Retinal pigment epithelial cell (primary cell): ENCODE data around the gene MRPS25.
A peak's percentile ranks its signal among the peaks of the same experiment; 100 is the strongest.

Experiments used
- DNase-seq: peaks from one replicate; pipeline ENCODE4 v3.0.0-alpha.2; 2010; ENCODE audit warnings: low read depth
- H3K4me3 ChIP-seq: 2 replicates; pipeline ENCODE4 v1.5.1; 2011; ENCODE audit warnings: mild to moderate bottlenecking, low read length, control low read depth, moderate library complexity
- TF ChIP-seq, protein P1 (sequence below): conservative IDR thresholded peaks from 2 replicates; pipeline ENCODE4 v1.5.1; 2011; ENCODE audit warnings: low read depth, low read length, control low read depth, inconsistent platforms

The MRPS25 gene

DNA sequence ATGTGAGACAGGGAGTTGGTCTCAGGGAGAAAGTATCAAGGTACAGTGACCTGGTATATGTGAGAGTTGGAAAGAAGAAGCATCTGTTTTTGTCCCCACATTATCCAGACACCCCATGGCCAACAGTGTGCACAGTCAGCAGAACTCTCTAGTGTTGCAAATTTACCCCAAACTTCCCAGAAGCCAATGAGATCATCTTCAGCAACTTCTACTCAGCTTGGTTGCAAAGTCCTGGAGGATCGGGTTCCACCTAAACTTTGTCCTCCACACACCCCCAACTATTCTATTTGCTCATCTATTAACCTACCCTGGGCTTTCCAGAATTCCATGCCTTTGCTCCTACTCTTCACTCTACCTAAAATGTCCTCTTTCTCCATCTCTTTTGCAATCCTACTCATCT is 18.1 kb upstream of the MRPS25 start:
- DNase-seq = no peak
- TF ChIP-seq, protein P1, sequence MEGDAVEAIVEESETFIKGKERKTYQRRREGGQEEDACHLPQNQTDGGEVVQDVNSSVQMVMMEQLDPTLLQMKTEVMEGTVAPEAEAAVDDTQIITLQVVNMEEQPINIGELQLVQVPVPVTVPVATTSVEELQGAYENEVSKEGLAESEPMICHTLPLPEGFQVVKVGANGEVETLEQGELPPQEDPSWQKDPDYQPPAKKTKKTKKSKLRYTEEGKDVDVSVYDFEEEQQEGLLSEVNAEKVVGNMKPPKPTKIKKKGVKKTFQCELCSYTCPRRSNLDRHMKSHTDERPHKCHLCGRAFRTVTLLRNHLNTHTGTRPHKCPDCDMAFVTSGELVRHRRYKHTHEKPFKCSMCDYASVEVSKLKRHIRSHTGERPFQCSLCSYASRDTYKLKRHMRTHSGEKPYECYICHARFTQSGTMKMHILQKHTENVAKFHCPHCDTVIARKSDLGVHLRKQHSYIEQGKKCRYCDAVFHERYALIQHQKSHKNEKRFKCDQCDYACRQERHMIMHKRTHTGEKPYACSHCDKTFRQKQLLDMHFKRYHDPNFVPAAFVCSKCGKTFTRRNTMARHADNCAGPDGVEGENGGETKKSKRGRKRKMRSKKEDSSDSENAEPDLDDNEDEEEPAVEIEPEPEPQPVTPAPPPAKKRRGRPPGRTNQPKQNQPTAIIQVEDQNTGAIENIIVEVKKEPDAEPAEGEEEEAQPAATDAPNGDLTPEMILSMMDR = no peak
- no peak overlapping the region for H3K4me3 ChIP-seq

DNA sequence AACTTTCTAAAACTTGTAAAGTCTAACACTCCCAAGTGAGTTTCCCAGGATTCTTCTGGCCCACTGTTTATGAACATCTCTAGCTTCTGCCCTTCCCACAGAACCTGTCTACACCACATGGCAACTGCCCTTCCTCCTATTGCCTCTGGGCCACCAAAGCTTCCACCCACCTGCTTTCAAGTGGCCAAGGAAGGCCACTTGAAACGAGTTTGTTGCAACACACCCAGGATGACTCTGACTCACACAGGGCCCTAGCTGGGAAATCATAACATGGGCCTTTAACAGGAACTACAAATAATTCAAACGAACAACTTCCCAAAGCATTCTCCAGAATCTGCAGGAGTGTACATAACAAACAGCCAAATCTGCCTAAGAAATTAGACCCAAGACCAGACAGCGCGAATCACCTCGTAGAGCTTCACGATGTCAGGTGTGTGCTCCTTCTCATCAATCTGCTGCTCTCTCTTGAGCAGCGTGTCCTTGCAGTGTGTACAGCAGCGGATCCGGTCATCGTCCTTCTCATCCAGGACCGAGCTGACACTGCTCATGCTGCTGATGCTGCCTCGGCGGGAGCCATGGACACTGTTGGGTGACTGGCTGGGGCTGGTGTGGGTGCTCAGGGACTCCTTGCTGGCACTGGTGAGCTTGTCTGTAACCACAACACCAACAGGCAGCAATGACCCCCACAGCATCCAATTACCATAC is 17.0 kb upstream of the MRPS25 start:
- TF ChIP-seq, protein P1 = no peak
- no peak for DNase-seq

DNA sequence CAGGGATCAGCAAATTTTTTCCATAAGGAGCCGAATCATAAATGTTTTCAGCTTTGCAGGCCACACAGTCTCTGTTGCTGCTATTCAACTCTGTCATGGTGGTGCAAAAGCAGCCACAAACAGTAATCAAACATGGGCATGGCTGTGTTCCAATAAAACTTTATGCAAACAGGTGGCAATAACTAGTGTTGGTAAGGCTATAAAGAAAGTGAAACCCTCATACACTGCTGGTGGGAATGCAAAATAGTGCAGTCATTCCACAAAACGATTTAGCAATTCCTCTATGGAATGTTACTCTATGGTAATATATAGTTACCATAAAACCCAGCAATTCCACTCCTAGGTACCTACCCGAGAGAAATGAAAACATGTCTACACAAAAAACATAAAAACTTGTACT is 14.0 kb upstream of the MRPS25 start:
- TF ChIP-seq, protein P1 = no peak
- DNase-seq = no peak

More for the DNA sequence above, 17.0 kb upstream of the MRPS25 start:
- no peak overlapping the region for H3K4me3 ChIP-seq

DNA sequence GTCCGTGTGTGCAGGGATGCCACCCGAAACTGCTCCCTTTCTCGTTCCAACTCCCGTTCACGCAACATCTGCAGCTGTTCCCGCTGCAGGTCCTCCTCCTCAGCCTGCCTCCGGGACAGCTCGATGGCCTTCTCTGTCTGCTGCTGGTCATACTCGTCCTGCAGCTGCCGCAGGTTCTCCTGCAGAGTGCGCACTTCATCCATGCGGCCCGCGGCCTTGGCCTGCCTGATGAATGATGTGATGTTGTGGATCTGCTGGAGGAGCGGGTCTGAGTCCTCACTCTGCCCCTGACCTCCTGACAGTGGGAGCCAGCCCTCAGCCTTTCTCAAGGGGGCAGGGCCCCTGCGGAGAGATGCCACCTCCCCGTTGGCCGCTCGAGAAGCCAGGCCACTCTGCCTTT is 9.4 kb upstream of the MRPS25 start:
- H3K4me3 ChIP-seq = no peak overlapping the region
- TF ChIP-seq, protein P1 = no peak
- no peak for DNase-seq

More for the DNA sequence above, 14.0 kb upstream of the MRPS25 start:
- H3K4me3 ChIP-seq = no peak overlapping the region

DNA sequence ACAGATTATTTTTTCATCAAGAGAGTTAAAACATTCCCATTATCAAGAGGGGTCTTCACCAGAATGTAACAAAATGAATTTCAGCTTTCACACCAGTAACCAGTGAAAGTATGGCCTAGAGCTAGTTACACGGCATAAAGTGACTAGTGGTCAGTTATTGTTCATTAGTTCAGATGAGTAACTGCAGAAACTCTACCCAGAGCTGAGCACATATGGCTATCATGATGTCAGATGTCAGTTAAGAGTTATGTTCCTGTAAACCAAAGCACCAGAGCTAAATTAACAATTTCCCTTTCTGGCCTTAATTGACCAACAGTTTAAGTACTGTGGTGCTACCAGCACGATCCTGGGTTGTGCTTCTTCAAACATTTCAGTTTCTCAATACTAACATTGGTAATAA is 6.6 kb upstream of the MRPS25 start:
- TF ChIP-seq, protein P1 = no peak
- no peak overlapping the region for H3K4me3 ChIP-seq
- no peak for DNase-seq

DNA sequence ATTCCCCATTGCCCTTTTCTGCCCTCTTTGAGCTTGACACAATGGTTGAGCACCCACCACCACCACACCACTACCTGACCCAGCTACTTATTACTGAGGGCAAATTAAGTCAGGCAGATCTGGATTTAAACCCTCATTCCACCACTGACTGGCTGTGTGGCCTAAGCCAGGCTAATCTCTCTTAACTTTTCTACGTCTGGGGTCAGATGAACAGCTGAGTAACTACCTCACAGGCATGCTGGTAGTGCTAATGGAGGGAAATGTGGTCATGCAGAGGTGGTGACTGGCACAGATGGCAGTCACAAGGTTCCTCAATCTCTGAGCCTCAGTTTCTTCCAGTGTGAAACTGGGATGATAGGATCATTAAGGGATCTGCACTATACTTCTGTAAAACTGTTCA is 4.3 kb upstream of the MRPS25 start:
- DNase-seq = peak; percentile 73
- no peak overlapping the region for H3K4me3 ChIP-seq
- TF ChIP-seq, protein P1 = no peak

DNA sequence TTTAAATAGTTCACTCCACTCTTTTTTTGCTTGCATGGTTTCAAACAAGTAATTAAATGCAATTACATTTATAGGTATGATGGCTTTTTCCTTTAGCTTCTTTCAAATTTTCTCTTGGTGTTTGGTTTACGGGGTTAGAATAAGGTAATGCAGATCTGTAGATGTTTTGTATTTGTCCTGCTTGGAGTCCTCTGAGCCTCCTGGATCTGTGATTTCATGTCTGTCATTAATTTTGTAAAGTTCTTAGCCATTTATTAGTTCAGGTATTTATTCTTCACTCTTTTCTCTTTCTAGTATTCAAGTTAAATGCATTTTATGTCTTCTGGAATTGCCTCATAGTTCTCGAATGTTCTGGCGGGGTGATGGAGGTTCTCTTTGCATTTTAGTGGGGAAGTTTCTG is 1.4 kb upstream of the MRPS25 start:
- no peak overlapping the region for H3K4me3 ChIP-seq
- TF ChIP-seq, protein P1 = no peak
- no peak for DNase-seq
